ENCODE measurements around the gene QKI. TPM values are rescaled to one million over a fixed set of nuclear protein-coding genes. Genes with fewer than 3 reads are reported as not detected.

QKI gene
- total RNA-seq, 4 donors from 2014 or later, result 126 to 199 (median 142) TPM

DNA sequence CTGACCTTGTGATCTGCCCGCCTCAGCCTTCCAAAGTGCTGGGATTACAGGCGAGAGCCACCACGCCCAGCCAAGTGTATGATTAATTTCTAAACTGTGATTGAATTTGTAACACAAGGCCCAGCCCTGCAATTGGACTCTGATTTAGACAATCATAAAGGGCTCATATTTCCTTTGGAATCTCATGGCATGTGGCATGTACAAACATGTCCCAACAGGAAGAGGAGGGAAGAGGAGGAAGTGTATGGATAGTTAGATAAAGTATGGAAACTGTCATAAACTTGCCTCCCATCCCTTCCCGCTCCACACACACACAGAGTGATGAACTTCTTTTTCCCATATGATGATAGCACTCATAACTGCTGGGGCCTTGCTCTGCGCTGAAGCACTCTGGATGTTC is 27.2 kb upstream of the QKI start:
- 84 to 92% methylated on average over 5 of the region's 5 CpGs for WGBS, 2 donors
- intact Hi-C loops (cut with DNase I; ENCODE audit: low total_unique reads), result no loop called here
- no peak overlapping the region for H3K4me3 ChIP-seq (ENCODE audit: low read depth, poor library complexity, severe bottlenecking)
- TF ChIP-seq, protein P1, sequence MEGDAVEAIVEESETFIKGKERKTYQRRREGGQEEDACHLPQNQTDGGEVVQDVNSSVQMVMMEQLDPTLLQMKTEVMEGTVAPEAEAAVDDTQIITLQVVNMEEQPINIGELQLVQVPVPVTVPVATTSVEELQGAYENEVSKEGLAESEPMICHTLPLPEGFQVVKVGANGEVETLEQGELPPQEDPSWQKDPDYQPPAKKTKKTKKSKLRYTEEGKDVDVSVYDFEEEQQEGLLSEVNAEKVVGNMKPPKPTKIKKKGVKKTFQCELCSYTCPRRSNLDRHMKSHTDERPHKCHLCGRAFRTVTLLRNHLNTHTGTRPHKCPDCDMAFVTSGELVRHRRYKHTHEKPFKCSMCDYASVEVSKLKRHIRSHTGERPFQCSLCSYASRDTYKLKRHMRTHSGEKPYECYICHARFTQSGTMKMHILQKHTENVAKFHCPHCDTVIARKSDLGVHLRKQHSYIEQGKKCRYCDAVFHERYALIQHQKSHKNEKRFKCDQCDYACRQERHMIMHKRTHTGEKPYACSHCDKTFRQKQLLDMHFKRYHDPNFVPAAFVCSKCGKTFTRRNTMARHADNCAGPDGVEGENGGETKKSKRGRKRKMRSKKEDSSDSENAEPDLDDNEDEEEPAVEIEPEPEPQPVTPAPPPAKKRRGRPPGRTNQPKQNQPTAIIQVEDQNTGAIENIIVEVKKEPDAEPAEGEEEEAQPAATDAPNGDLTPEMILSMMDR (IDR thresholded peaks at IDR 0.05), result no peak
- no peak for TF ChIP-seq POLR2A (IDR thresholded peaks at IDR 0.05)
- DNase-seq (ENCODE audit: low spot score in 2 of 2), result no peak

GRCh38 chr6:163389354-163389753 is 25.2 kb upstream of the QKI start:
- no peak overlapping the region for H3K4me3 ChIP-seq (ENCODE audit: low read depth, poor library complexity, severe bottlenecking)
- intact Hi-C loops (cut with DNase I; ENCODE audit: low total_unique reads), result no loop called here
- TF ChIP-seq, protein P1 (IDR thresholded peaks at IDR 0.05), result no peak
- no peak for TF ChIP-seq POLR2A (IDR thresholded peaks at IDR 0.05)
- DNase-seq (ENCODE audit: low spot score in 2 of 2), result no peak
- WGBS, 2 donors, result 90% methylated on average over 4 of the region's 4 CpGs

- DNase-seq (ENCODE audit: low spot score in 2 of 2), result no peak
- intact Hi-C loops (cut with DNase I; ENCODE audit: low total_unique reads), result no loop called here
- WGBS, 2 donors, result 93 to 100% methylated on average over 1 of the region's 1 CpG
- H3K4me3 ChIP-seq (ENCODE audit: low read depth, poor library complexity, severe bottlenecking), result no peak overlapping the region
- TF ChIP-seq, protein P1 (IDR thresholded peaks at IDR 0.05), result no peak
- TF ChIP-seq POLR2A (IDR thresholded peaks at IDR 0.05), result no peak
Observed at GRCh38 chr6:163390770-163391169, 23.7 kb upstream of the QKI start.

GRCh38 chr6:163391985-163392384 is 22.5 kb upstream of the QKI start:
- no peak for TF ChIP-seq POLR2A (IDR thresholded peaks at IDR 0.05)
- TF ChIP-seq, protein P1 (IDR thresholded peaks at IDR 0.05), result no peak
- no peak for DNase-seq (ENCODE audit: low spot score in 2 of 2)
- WGBS, 2 donors, result 54 to 72% methylated on average over 2 of the region's 2 CpGs
- no peak overlapping the region for H3K4me3 ChIP-seq (ENCODE audit: low read depth, poor library complexity, severe bottlenecking)
- intact Hi-C loops (cut with DNase I; ENCODE audit: low total_unique reads), result no loop called here

- 1 to 14% methylated on average over 2 of the region's 2 CpGs for WGBS, 2 donors
- peak in 1 of 2 donors; percentile 70 for DNase-seq (ENCODE audit: low spot score in 2 of 2)
- intact Hi-C loops (cut with DNase I; ENCODE audit: low total_unique reads), result no loop called here
- TF ChIP-seq, protein P1 (IDR thresholded peaks at IDR 0.05), result no peak
- no peak for TF ChIP-seq POLR2A (IDR thresholded peaks at IDR 0.05)
- H3K4me3 ChIP-seq (ENCODE audit: low read depth, poor library complexity, severe bottlenecking), result no peak overlapping the region
Observed at GRCh38 chr6:163392533-163392932, 22.0 kb upstream of the QKI start.

DNA sequence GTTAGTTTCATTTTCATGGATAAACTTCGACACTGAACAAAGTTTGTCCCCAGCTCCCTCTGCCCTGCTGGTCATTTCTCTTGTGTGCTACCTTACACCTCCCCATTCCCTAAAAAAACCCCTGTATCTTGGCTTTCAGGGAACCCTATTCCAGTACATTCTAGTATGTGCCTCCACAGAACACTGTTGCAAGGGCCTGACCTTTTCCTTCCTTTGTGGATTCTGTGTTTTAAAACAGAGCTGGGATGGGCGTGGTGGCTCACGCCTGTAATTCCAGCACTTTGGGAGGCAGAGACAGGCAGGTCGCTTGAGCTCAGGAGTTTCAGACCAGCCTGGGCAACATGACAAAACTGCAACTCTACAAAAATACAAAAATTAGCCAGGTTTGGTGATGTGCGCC is 20.6 kb upstream of the QKI start:
- 71 to 72% methylated on average over 5 of the region's 5 CpGs for WGBS, 2 donors
- no peak for TF ChIP-seq POLR2A (IDR thresholded peaks at IDR 0.05)
- TF ChIP-seq, protein P1 (IDR thresholded peaks at IDR 0.05), result no peak
- intact Hi-C loops (cut with DNase I; ENCODE audit: low total_unique reads), result no loop called here

More for the DNA sequence above, 20.6 kb upstream of the QKI start:
- no peak for DNase-seq (ENCODE audit: low spot score in 2 of 2)
- no peak overlapping the region for H3K4me3 ChIP-seq (ENCODE audit: low read depth, poor library complexity, severe bottlenecking)

All from lower leg skin (tissue), 4 donors.